ENCODE measurements around the gene NOTCH2. TPM values are rescaled to one million over a fixed set of nuclear protein-coding genes. Genes with fewer than 3 reads are reported as not detected.
A peak's percentile ranks its signal among the peaks of the same experiment; 100 is the strongest.
"Not testable (repeated sequence)": the region's sequence is repeated elsewhere in the genome, so short reads cannot be mapped to it uniquely, and the experiment has no call there.

NOTCH2 gene
- total RNA-seq, 6 donors from 2014 or later = 71.0 to 119 (median 89.1) TPM

DNA sequence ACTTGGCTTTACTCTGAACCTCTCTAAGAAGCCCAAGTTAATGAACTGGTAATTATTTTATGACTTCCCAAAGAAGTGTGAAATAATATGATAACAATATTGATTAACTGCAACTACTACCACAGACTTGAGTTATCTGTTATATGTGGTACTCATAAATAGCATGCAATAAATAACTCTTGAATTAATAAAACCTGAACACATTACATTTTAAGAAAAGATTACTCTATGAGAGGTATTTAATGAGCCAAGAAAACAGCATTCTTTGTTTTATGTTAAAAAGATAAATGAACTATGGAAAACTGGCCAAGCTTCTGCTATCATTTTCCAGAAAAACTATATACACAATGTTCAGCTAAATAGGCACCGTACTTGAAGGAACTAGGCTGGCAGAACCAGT lies 45.7 kb downstream of the NOTCH2 start:
- not testable (repeated sequence) for H3K36me3 ChIP-seq; ATAC-seq (ENCODE audit: low FRiP score in 2 of 2); H3K9me3 ChIP-seq; H3K27ac ChIP-seq; H3K4me1 ChIP-seq; H3K4me3 ChIP-seq; H3K27me3 ChIP-seq; DNase-seq
- WGBS, 2 donors = no CpG with 5 or more reads among the region's 1 CpG

DNA sequence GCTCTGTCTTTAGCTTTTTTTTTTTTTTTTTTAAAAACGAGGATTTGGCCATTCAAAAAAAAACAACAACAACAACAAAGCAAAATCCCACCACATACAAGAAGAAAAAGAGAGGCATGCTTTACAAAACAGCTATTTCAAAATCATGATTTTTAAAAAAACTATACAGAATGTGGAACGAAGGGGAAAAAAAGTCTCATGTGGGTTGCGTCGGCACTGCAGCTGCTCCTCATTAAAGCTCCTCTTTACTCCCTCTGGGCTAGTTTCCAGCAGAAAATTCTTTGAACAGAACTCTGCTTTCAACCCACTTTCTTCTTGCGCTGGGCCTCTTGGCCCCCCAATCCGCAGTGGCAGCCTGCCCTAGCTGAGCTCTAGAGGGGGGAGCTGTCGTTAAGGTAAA lies 54.5 kb downstream of the NOTCH2 start:
- ATAC-seq (ENCODE audit: low FRiP score in 2 of 2); H3K4me3 ChIP-seq; H3K27me3 ChIP-seq; H3K36me3 ChIP-seq; DNase-seq; H3K27ac ChIP-seq; H3K4me1 ChIP-seq; H3K9me3 ChIP-seq: not testable (repeated sequence)
- 7 to 10% methylated on average over 4 to 6 of the region's 7 CpGs for WGBS, 2 donors

DNA sequence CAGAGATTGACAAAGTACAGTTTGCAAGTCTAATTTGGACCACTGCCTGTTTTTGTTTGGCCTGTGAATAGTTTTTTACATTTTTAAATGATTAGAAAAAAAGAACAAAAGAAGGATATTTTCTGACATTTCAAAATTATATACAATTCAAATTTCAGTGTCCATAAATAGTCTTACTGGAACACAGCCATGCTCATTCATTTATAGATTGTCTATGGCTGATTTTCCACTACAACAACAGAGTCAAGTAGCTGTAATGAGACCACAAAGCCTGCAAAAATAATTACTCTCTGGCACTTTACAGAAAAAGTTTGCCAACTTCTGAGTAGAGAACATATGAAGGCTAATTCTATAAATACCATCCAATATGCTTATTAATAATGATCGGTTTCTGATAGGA lies 61.1 kb downstream of the NOTCH2 start:
- not testable (repeated sequence) for H3K27ac ChIP-seq; H3K36me3 ChIP-seq; H3K9me3 ChIP-seq; DNase-seq; H3K27me3 ChIP-seq; H3K4me1 ChIP-seq; H3K4me3 ChIP-seq; ATAC-seq (ENCODE audit: low FRiP score in 2 of 2)
- 43% methylated on average over 1 of the region's 1 CpG; no CpG with 5 or more reads in 1 of the 2 donors for WGBS, 2 donors

DNA sequence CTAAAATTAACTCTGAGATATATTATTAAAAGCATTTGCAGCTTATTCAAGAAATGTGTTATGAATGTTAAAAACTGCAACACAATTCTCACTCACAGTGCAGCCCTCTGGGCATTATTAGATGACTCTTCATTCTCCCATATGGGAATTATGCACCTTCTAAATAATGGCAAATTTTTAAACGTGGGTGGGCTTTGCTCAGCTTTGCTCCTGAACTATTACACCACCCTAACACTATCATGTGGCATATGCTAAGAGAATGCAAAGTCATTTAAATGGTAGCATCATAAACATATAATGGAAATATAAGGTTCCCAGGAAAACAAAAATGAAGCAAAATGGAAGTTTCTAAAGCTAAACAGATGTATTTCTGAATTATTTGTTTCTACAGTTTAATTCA lies 61.6 kb downstream of the NOTCH2 start:
- H3K9me3 ChIP-seq; H3K36me3 ChIP-seq; H3K4me3 ChIP-seq; H3K27me3 ChIP-seq; DNase-seq; H3K27ac ChIP-seq; H3K4me1 ChIP-seq; ATAC-seq (ENCODE audit: low FRiP score in 2 of 2): not testable (repeated sequence)
- WGBS, 2 donors = no CpG with 5 or more reads among the region's 1 CpG

DNA sequence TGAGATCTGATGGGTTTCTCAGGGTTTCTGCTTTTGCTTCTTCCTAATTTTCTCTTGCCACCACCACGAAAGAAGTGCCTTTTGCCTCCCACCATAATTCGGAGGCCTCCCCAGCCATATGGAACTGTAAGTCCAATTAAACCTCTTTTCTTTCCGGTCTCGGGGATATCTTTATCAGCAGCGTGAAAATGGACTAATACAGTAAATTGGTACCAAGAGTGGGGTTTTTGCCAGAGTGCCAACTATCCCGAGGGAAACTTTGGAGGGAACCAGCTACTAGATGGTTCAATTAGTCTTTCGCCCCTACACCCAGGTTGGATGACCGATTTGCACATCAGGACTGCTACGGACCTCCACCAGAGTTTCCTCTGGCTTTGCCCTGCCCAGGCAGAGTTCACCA lies 68.4 kb downstream of the NOTCH2 start:
- ATAC-seq (ENCODE audit: low FRiP score in 2 of 2); H3K27me3 ChIP-seq; DNase-seq; H3K9me3 ChIP-seq; H3K4me1 ChIP-seq; H3K4me3 ChIP-seq; H3K27ac ChIP-seq; H3K36me3 ChIP-seq: not testable (repeated sequence)
- WGBS, 2 donors = 97% methylated on average over 8 to 9 of the region's 9 CpGs

DNA sequence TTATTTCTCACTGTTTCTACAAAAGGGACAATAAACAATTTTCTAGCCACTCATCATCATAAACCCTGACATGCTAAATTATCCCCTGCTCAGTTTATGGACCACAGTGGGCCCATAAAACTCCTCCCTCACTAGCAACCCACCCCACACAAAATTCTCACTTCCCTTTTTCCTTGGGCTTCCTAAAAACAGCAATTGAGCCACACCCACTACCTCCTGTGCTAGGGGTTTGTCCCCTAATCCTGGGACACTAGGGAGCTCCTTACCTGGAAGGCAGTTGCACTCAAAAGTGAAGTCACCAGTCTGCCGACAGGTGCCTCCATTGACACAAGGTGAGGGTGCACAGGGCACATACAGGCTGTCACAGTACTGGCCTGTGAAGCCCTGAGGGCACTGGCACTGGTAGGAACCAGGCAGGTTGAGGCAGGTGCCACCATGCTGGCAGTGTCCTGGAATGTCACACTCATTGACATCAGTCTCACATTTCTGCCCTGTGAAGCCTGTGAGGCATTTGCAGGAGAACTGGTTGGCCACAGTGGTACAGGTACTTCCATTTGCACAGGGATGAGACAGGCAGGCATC lies 72.6 kb downstream of the NOTCH2 start:
- not testable (repeated sequence) for DNase-seq; H3K27ac ChIP-seq; H3K9me3 ChIP-seq; H3K27me3 ChIP-seq; ATAC-seq (ENCODE audit: low FRiP score in 2 of 2); H3K36me3 ChIP-seq; H3K4me3 ChIP-seq; H3K4me1 ChIP-seq
- 89 to 100% methylated on average over 1 of the region's 1 CpG for WGBS, 2 donors

DNA sequence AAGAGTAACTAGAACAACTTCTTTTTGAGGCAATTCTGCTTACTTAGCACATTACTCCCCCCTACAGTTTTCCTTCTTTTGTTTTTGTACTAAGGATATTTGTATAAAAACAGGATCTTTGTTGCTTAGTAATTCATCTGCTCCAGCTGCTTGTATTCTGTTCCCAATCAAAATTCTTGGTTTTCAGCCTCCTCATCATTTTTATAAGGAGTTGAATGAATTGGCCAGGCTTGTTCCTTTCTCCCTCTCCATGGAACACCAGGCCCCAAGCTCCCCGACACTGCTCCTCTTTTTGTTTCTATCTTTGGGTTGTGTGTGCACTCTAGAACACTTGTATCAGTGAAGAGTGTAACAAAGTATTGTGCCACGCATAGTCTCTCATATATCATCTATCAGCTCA lies 73.5 kb downstream of the NOTCH2 start:
- 50 to 80% methylated on average over 1 of the region's 2 CpGs for WGBS, 2 donors
- H3K27ac ChIP-seq; H3K4me1 ChIP-seq; DNase-seq; H3K4me3 ChIP-seq; H3K27me3 ChIP-seq; H3K36me3 ChIP-seq; ATAC-seq (ENCODE audit: low FRiP score in 2 of 2); H3K9me3 ChIP-seq: not testable (repeated sequence)

DNA sequence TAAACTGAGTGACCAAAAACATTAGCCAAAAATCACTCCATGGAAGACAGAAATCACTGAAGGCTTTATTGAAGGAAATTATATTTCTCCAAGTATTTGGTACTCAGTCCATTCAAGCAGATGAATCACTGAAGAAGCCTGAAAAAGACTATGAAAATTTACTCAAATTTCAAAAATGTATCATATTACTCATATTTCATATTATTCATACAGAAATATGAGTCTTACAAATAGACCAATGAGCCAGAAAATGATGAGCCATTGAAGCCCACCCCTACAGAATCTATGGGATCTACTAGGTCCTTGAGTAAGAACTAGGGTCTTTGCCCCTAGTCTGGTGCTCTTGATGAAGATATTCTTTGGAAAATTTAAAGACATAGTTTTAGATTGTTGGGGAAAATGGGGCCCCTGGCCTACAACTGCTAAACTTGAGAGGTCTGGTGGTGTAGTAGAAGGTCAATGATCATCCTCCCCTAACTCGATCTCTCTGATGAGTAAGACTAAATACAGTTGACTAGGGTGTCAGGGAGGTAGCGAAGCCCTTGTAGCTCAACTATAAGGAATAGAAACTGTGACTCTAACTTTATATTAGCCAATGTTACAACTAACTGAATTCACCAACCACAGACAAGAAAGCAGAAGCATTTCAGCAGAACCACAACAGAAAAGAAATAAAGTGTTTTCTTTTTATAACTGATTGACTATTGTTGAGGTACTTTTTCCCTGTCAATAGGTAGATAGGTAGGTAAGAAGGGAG lies 81.0 kb downstream of the NOTCH2 start:
- ATAC-seq (ENCODE audit: low FRiP score in 2 of 2) = peak in 1 of 2 donors; percentile 71
- peaks cover 10 to 21% (median 12%) of the 10 kb centered on the region in 4 donors for H3K4me1 ChIP-seq
- DNase-seq = no peak
- H3K4me3 ChIP-seq = no peak overlapping the region
- WGBS, 2 donors = 48 to 55% methylated on average over 2 of the region's 2 CpGs
- H3K27me3 ChIP-seq = no peaks in the 10 kb centered on the region
- peaks cover 0 to 15% (median 5%) of the 10 kb centered on the region in 4 donors for H3K36me3 ChIP-seq
- no peaks in the 10 kb centered on the region for H3K9me3 ChIP-seq
- H3K27ac ChIP-seq = peak overlapping the region; percentile 6 to 44 (median 24)
- TF ChIP-seq POLR2A (IDR thresholded peaks at IDR 0.05) (no peak), EP300 (IDR thresholded peaks at IDR 0.05) (no peak), POLR2AphosphoS5 (IDR thresholded peaks at IDR 0.05) (no peak)
- TF ChIP-seq, protein P1, sequence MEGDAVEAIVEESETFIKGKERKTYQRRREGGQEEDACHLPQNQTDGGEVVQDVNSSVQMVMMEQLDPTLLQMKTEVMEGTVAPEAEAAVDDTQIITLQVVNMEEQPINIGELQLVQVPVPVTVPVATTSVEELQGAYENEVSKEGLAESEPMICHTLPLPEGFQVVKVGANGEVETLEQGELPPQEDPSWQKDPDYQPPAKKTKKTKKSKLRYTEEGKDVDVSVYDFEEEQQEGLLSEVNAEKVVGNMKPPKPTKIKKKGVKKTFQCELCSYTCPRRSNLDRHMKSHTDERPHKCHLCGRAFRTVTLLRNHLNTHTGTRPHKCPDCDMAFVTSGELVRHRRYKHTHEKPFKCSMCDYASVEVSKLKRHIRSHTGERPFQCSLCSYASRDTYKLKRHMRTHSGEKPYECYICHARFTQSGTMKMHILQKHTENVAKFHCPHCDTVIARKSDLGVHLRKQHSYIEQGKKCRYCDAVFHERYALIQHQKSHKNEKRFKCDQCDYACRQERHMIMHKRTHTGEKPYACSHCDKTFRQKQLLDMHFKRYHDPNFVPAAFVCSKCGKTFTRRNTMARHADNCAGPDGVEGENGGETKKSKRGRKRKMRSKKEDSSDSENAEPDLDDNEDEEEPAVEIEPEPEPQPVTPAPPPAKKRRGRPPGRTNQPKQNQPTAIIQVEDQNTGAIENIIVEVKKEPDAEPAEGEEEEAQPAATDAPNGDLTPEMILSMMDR (IDR thresholded peaks at IDR 0.05) = no peak
